BJ (cell line): ENCODE measurements around the gene DNTTIP2. TPM values are rescaled to one million over a fixed set of nuclear protein-coding genes. Genes with fewer than 3 reads are reported as not detected.
"Not testable (repeated sequence)": the region's sequence is repeated elsewhere in the genome, so short reads cannot be mapped to it uniquely, and the experiment has no call there.

ENCODE experiments used
- CTCF ChIA-PET: fragments of 350-600 bp; formaldehyde crosslinking; extraction: SDS; loops from one replicate; lab custom pipeline; 2021; ENCODE audit warnings: antibody characterized with exemption, inconsistent platforms; lab: Yijun Ruan, JAX
- POLR2A ChIA-PET: fragments of 300-600 bp; sonication (Branson Sonifier 250); formaldehyde crosslinking; extraction: SDS; loops from one replicate; lab custom pipeline; 2021; ENCODE audit warnings: antibody characterized with exemption; lab: Charles Lee
- DNase-seq: peaks from one replicate; pipeline ENCODE4 v3.0.0-alpha.2; 2011; ENCODE audit warnings: low read depth
- H3K27me3 ChIP-seq: 2 replicates; pipeline ENCODE4 v1.6.0; 2011; ENCODE audit warnings: low read length; ENCODE audit not compliant: control insufficient read depth, insufficient read depth
- H3K36me3 ChIP-seq: 2 replicates; pipeline ENCODE4 v1.5.1; 2011; ENCODE audit warnings: low read length; ENCODE audit not compliant: control insufficient read depth, insufficient read depth
- H3K4me3 ChIP-seq: 2 replicates; pipeline ENCODE4 v1.5.1; 2011; ENCODE audit warnings: low read depth, mild to moderate bottlenecking, control low read depth, low read length
- CTCF ChIP-seq: IDR thresholded peaks from 2 replicates; pipeline ENCODE4 v1.5.1; 2011; ENCODE audit warnings: low read depth, mild to moderate bottlenecking, control low read depth, inconsistent platforms, low read length, moderate library complexity; ENCODE audit not compliant: insufficient read depth
- polyA plus RNA-seq: library from polyadenylated mRNA; depleted of rRNA; stranded (reverse); fragments of >200 nt; gene quantifications from 2 replicates; pipeline ENCODE4 v1.2.3, GENCODE V29; 2011

Gene DNTTIP2
- polyA plus RNA-seq, 1 experiment: 10.4 TPM

GRCh38 chr1:93877529-93877928, 1.5 kb downstream of the DNTTIP2 start:
- H3K27me3 ChIP-seq: no peaks in the 10 kb centered on the region
- ChIA-PET POLR2A (no interaction called here), CTCF (no interaction called here)
- TF ChIP-seq CTCF: no peak
- peaks cover 6% of the 10 kb centered on the region for H3K36me3 ChIP-seq
- no peak for DNase-seq
- H3K4me3 ChIP-seq: no peak overlapping the region

GRCh38 chr1:93876244-93876643, 2.8 kb downstream of the DNTTIP2 start:
- TF ChIP-seq CTCF: no peak
- Histone ChIP-seq H3K36me3 (peaks cover 6% of the 10 kb centered on the region), H3K27me3 (no peaks in the 10 kb centered on the region), H3K4me3 (no peak overlapping the region)
- ChIA-PET POLR2A (no interaction called here), CTCF (no interaction called here)
- DNase-seq: no peak

- peaks cover 6% of the 10 kb centered on the region for H3K36me3 ChIP-seq
- TF ChIP-seq CTCF: peak; percentile 44
- no peak for DNase-seq
- H3K4me3 ChIP-seq: no peak overlapping the region
- H3K27me3 ChIP-seq: no peaks in the 10 kb centered on the region
- POLR2A ChIA-PET: no interaction called here
- CTCF ChIA-PET: no interaction called here
Measured at GRCh38 chr1:93874025-93874651, 4.9 kb downstream of the DNTTIP2 start.

- no peaks in the 10 kb centered on the region for H3K27me3 ChIP-seq
- CTCF ChIA-PET: interaction anchor here (0.8 to 1.1 kb wide), 3 partner anchors 11 to 19 kb away, joined by 3 to 4 read pairs (median 3); no protein-coding TSS in a partner anchor
- POLR2A ChIA-PET: no interaction called here
- no peak overlapping the region for H3K4me3 ChIP-seq
- no peak for TF ChIP-seq CTCF
- no peak for DNase-seq
- H3K36me3 ChIP-seq: peaks cover 7% of the 10 kb centered on the region
Measured at GRCh38 chr1:93871366-93871765, 7.6 kb downstream of the DNTTIP2 start.

- Histone ChIP-seq H3K27me3 (no peaks in the 10 kb centered on the region), H3K4me3 (no peak overlapping the region), H3K36me3 (peaks cover 6% of the 10 kb centered on the region)
- CTCF ChIA-PET: interaction anchor here (0.8 to 0.9 kb wide), 2 partner anchors 25 to 156 kb away, joined by 3 read pairs; no protein-coding TSS in a partner anchor
- DNase-seq: no peak
- no peak for TF ChIP-seq CTCF
- POLR2A ChIA-PET: interaction anchor here (0.6 kb wide), 1 partner anchor 200 kb away, joined by 3 read pairs; no protein-coding TSS in a partner anchor
Measured at GRCh38 chr1:93869653-93870052, 9.4 kb downstream of the DNTTIP2 start.

GRCh38 chr1:93868492-93868891, 10.5 kb downstream of the DNTTIP2 start:
- H3K27me3 ChIP-seq, DNase-seq, CTCF ChIA-PET, H3K4me3 ChIP-seq, POLR2A ChIA-PET, H3K36me3 ChIP-seq: not testable (repeated sequence)
